Activated CD4-positive, alpha-beta memory T cell treated with anti-CD3 and anti-CD28 coated beads, Interleukin-2, amount 10 ng/mL, durations not matched to agents 7 days and 5 days (primary cell): ENCODE results near the gene STAP2. TPM values are rescaled to one million over a fixed set of nuclear protein-coding genes. Genes with fewer than 3 reads are reported as not detected.
A peak's percentile ranks its signal among the peaks of the same experiment; 100 is the strongest.

Experiments used
- CTCF ChIA-PET: fragments of 350-600 bp; sonication (Branson Sonifier 250); formaldehyde crosslinking; loops from one replicate; lab custom pipeline; 2021; ENCODE audit warnings: antibody characterized with exemption, inconsistent platforms; lab: Charles Lee
- POLR2A ChIA-PET: fragments of 350-600 bp; sonication (Branson Sonifier 250); formaldehyde crosslinking; loops from one replicate; lab custom pipeline; 2021; ENCODE audit warnings: antibody characterized with exemption; lab: Charles Lee
- DNase-seq: peaks from one replicate; pipeline ENCODE4 v3.0.0-alpha.2; 2020
- H3K27ac Mint-ChIP-seq: one replicate; pipeline ENCODE4 v1.8.0; 2021; ENCODE audit warnings: mild to moderate bottlenecking, mixed read lengths
- H3K27me3 Mint-ChIP-seq: one replicate; pipeline ENCODE4 v1.8.0; 2021; ENCODE audit warnings: mixed read lengths
- H3K36me3 Mint-ChIP-seq: one replicate; pipeline ENCODE4 v1.8.0; 2021; ENCODE audit warnings: low read depth, mixed read lengths
- H3K4me1 Mint-ChIP-seq: one replicate; pipeline ENCODE4 v1.8.0; 2021; ENCODE audit warnings: mixed read lengths
- H3K4me3 Mint-ChIP-seq: one replicate; pipeline ENCODE4 v1.8.0; 2021; ENCODE audit warnings: mild to moderate bottlenecking, mixed read lengths
- H3K9me3 Mint-ChIP-seq: one replicate; pipeline ENCODE4 v1.8.0; 2021; ENCODE audit warnings: mixed read lengths
- total RNA-seq, 2 experiments: library from RNA; stranded (reverse); gene quantifications; one replicate each; pipeline ENCODE4 v1.2.3, GENCODE V29; 2021

Gene STAP2
- total RNA-seq, 2 experiments from 2014 or later: 8.3 to 8.6 TPM

DNA sequence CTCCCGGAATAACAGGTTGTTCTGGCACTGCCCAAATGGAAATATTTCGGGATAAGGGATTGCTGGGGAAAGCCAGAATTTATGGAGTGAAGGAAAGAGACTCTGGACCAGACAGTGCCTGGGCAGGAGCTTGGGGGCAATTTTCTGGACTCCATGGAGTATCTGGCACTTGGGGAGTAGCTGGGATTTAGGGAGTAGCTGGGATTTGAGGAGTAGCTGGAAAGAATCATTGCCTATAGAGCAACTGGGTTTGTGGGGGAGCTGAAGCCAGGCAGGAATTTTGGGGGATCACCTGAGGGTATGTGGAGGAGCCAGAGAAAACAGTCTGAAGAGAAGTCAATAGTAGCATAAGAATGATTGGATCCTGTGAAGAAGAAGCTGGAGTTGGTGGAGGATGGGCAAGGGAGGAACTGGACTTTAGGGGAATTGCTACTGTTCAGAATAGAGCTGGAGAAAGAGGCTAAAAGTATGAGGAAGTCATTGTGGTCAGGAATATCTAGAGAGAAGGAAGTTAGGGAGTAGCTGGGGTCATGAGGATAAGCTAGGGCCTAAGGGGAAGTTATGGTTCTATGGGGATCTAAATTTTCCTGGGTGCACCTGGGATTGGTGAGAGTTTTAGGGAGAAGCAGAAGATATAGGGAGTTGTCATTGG, 19.4 kb downstream of the STAP2 start:
- no peak for DNase-seq
- Mint-ChIP-seq H3K27ac (no peak overlapping the region), H3K36me3 (peaks cover 18% of the 10 kb centered on the region), H3K4me1 (no peaks in the 10 kb centered on the region), H3K27me3 (no peaks in the 10 kb centered on the region), H3K9me3 (peaks cover 21% of the 10 kb centered on the region), H3K4me3 (no peak overlapping the region)
- ChIA-PET CTCF (interaction anchor here (1.0 to 2.8 kb wide), 3 partner anchors 23 to 52 kb away, joined by 3 to 10 read pairs (median 9); no protein-coding TSS in a partner anchor), POLR2A (interaction anchor here (1.0 to 1.8 kb wide), 2 partner anchors 15 to 19 kb away, joined by 3 to 4 read pairs; no protein-coding TSS in a partner anchor)

DNA sequence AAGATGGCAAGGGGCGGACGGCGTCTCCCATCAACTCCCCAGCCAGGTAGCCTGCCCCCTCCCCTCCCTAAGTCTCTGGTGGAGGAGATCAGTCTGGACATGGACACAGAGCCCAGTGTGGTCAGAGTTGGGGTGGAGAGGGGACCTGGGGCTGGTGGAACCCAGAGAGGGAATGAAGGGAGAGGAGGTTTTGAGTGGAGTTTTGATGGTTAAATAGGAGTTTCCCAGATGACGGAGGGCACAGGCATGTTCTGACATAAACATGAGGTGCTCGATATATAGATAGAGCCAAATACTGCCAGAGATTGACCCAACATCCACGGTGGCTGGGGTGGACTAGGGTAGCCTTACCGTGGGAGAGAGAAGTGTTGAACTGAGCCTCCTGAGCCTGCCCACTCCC, 20.2 kb downstream of the STAP2 start:
- DNase-seq: no peak
- H3K4me3 Mint-ChIP-seq: no peak overlapping the region
- H3K9me3 Mint-ChIP-seq: peaks cover 21% of the 10 kb centered on the region
- H3K27me3 Mint-ChIP-seq: no peaks in the 10 kb centered on the region
- no peak overlapping the region for H3K27ac Mint-ChIP-seq
- H3K4me1 Mint-ChIP-seq: no peaks in the 10 kb centered on the region
- POLR2A ChIA-PET: no interaction called here
- CTCF ChIA-PET: no interaction called here
- peaks cover 18% of the 10 kb centered on the region for H3K36me3 Mint-ChIP-seq

DNA sequence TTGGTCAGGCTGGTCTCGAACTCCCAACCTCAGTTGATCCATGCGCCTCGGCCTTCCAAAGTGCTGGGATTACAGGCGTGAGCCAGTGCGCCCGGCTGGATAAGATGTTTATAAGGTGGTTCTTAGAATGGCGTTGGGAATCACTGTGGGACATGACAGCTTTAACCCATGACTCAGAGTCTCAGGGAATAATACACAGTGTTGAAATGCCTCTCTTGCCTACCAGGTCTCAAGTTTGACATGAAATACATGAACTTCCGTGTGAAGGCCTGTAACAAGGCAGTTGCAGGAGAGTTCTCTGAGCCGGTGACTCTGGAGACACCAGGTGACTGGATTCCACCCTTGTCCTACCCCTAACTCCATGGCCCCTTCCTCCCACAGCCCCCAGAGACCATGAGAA, 21.7 kb downstream of the STAP2 start:
- Mint-ChIP-seq H3K27me3 (no peaks in the 10 kb centered on the region), H3K36me3 (peaks cover 18% of the 10 kb centered on the region), H3K4me3 (no peak overlapping the region), H3K4me1 (no peaks in the 10 kb centered on the region), H3K27ac (no peak overlapping the region), H3K9me3 (peaks cover 21% of the 10 kb centered on the region)
- ChIA-PET CTCF (no interaction called here), POLR2A (no interaction called here)
- no peak for DNase-seq

DNA sequence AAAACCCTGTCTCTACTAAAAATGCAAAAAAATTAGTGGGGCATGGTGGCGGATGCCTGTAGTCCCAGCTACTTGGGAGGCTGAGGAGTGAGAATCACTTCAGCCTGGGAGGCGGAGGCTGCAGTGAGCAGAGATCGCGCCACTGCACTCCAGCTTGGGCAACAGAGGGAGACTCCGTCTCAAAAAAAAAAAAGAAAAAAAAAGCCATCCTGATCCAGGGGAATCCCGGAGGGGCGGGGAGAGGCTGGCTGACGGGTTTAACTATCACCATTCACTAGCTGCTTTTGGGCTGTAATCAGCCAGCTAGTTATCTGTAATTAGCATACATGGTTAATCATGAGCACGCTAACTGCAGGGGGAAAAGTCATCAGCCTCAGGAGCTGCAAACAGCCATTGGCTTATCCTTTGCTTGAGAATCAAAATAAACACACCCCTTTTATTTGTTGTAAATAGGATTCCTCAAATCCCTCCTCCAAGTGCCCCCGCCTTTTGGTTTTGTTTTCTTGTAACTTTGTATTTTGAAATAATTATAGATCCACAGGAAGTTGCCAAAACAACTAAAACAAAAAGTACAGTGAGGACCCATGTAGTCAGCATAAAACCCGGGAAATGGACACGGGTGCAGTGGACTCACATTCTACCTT, 24.7 kb downstream of the STAP2 start:
- Mint-ChIP-seq H3K36me3 (peaks cover 8% of the 10 kb centered on the region), H3K27me3 (no peaks in the 10 kb centered on the region), H3K9me3 (peaks cover 5% of the 10 kb centered on the region), H3K4me1 (no peaks in the 10 kb centered on the region), H3K27ac (no peak overlapping the region), H3K4me3 (no peak overlapping the region)
- CTCF ChIA-PET: interaction anchor here (1.2 to 2.1 kb wide), 3 partner anchors 29 to 47 kb away, joined by 4 to 5 read pairs (median 5); partner anchors contain the start of gene MPND
- no peak for DNase-seq
- POLR2A ChIA-PET: no interaction called here

DNA sequence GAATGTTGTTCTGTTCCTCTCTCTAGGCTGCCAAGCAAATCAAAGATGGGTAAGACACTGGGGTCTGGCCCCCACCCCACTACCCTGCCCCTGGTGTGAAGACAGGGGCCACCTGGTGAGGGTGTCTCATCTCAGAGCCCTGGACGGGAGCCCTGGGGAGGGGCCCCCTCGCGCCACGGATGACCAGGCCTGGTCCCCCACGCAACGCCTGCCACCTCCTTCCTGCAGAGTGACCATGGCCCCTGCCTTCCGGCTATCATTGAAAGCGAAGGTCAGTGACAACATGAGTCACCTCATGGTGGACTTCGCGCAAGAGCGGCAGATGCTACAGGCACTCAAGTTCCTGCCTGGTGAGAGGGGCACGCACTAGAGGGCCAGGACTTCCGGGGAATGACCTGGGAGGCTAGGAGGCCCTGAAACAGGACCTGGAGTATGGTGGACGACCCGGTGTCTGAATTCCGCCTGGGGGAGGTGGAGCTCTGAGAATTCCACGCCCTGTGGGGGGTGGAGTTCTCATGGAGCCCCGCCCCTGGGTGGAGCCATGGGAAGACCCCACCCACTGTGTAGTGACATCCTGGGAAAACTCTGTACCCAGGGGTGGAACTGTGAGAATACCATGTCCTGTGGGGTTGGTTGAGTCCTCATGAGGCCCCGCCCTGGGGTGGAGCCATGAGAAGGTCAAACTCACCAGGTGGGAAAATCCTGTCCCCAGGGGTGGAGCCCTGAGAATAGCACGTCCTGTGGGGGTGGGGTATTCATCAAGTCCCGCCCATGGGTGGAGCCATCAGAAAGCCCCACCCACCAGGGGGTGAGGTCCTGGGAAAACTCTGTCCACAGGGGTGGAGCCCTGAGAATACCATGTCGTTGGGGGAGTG, 28.1 kb downstream of the STAP2 start:
- Mint-ChIP-seq H3K9me3 (no peaks in the 10 kb centered on the region), H3K4me3 (no peak overlapping the region), H3K27me3 (no peaks in the 10 kb centered on the region), H3K36me3 (no peaks in the 10 kb centered on the region), H3K4me1 (no peaks in the 10 kb centered on the region), H3K27ac (no peak overlapping the region)
- ChIA-PET CTCF (interaction anchor here (0.6 kb wide), 1 partner anchor 170 kb away, joined by 3 read pairs; no protein-coding TSS in a partner anchor), POLR2A (no interaction called here)
- no peak for DNase-seq

DNA sequence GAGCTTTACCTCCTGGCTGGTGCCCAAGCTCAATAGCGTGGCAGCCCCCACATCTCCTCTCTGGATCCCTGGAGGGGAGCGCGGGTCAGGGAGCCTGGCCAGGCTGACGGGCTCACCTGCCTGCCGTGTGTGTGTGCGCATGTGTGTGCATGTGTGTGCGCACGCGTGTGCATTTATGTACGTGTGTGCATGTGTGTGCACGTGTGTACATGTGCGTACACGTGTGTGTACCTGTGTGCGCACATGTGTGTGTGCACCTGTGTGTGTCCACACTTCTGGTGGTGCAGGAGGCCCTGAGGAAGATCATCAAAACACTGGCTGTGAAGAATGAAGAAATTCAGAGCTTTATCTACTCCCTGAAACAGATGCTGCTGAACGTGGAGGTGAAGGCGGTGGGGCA, 33.0 kb downstream of the STAP2 start:
- Mint-ChIP-seq H3K27me3 (no peaks in the 10 kb centered on the region), H3K9me3 (no peaks in the 10 kb centered on the region), H3K4me3 (peak overlapping the region; percentile 18), H3K4me1 (peaks cover 21% of the 10 kb centered on the region), H3K27ac (no peak overlapping the region), H3K36me3 (no peaks in the 10 kb centered on the region)
- no peak for DNase-seq
- POLR2A ChIA-PET: no interaction called here
- CTCF ChIA-PET: no interaction called here

DNA sequence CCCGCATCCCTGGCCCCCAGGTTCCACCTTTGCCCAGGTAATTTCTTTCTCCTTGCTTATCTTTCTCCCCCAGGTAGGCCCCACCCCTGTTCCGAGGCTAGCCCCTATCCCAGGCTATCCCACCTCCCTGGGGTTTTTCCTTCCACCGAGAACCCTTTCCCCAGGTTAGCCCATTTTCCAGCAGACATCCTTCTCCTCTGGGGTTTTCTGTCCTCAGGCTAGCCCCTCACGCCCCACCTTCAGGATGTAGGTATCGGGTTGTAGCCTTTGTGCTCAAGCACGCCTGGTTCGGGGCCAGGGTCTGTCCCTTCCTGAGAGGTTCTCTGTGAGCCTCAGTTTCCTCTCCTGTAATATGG, 33.4 kb downstream of the STAP2 start:
- Mint-ChIP-seq H3K27me3 (no peaks in the 10 kb centered on the region), H3K27ac (no peak overlapping the region), H3K4me3 (peak overlapping the region; percentile 18), H3K9me3 (no peaks in the 10 kb centered on the region), H3K4me1 (peaks cover 21% of the 10 kb centered on the region), H3K36me3 (no peaks in the 10 kb centered on the region)
- POLR2A ChIA-PET: no interaction called here
- no peak for DNase-seq
- CTCF ChIA-PET: no interaction called here

DNA sequence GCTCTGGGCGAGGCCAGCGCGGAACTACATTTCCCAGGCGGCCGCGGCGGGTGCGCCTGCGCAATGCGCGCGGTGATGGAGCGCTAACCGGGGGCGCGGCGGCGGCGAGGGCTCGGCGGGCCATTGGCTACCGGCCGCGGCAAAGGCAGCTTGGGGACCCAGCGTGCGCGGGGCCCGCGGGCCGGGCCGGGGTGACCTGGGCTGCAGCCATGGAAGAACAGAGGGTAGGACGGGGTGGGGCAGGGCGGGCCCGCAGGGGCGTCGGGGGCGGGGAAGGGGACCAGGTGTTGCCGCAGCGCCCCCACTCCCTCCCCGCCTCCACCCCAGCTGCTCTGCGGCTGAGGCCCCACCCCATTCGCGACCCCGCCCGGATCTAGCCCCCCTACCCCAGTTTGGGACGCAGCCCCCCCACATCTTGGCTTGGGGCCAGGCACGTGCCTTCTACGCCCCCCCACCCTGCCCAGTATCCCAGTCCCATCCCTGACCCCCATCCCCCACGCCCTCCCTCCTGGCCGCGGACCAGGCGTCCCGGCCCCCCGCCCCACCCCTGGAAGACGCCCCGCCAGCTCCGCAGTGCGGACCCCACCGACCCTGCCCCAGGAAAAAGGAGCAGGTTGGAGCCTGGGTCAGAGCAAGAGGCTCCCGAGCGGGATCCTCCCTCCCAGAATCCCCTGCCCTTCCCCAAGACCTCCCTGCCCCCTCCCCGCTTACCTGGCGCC, 33.9 kb downstream of the STAP2 start, which contains the start of gene FSD1:
FSD1 (plus strand) TSS at position 61 of the 719 bp plus-strand sequence; CDS start at position 210, 149 bp downstream.
- ChIA-PET POLR2A (interaction anchor here (0.6 to 0.7 kb wide), 2 partner anchors 23 to 33 kb away, joined by 3 read pairs; no protein-coding TSS in a partner anchor), CTCF (interaction anchor here (0.6 to 1.2 kb wide), 2 partner anchors 37 to 38 kb away, joined by 3 to 4 read pairs; partner anchors contain the start of gene MPND)
- H3K27me3 Mint-ChIP-seq: no peaks in the 10 kb centered on the region
- peak; percentile 68 for DNase-seq
- peaks cover 21% of the 10 kb centered on the region for H3K4me1 Mint-ChIP-seq
- no peaks in the 10 kb centered on the region for H3K9me3 Mint-ChIP-seq
- no peaks in the 10 kb centered on the region for H3K36me3 Mint-ChIP-seq
- no peak within 1 kb of the TSS for H3K27ac Mint-ChIP-seq
- peak within 1 kb of the TSS; percentile 32 for H3K4me3 Mint-ChIP-seq

DNA sequence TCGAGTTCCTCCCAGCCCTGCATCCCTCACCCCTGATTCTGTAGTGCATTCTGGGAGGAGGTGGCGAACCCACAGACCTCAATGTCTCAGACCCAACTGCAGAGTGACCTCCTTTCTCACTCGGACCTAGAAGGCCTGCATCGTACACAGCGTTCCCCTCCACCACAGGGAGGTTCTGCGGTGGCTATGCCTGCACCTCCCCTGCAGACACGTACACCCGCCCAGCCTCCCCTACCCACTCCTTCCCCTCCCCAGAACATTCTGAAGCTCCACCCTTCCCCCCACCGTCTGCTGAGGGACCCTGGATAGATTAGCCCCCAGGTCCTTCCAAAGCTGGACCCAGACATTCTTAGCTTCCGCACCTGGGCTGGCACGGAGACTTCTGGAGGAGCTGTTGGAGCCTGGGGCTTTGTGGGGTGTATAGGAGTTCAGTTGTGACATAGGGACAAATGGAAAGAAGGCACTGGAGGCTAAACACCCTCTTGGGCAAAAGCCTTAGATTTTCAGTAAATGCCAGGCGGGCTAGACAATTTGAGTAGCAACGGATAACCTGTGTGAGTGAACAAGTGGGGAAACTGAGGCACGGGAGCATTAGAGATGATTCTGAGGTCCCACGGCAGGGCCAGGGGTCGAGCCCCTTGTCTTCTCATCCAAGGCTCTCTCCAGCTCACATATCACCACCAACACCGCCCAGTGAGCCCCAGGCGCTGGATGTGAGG, 34.6 kb downstream of the STAP2 start:
- ChIA-PET CTCF (interaction anchor here (0.6 to 1.2 kb wide), 2 partner anchors 37 to 39 kb away, joined by 3 to 4 read pairs; partner anchors contain the start of gene MPND), POLR2A (interaction anchor here (0.6 to 0.7 kb wide), 2 partner anchors 24 to 34 kb away, joined by 3 read pairs; no protein-coding TSS in a partner anchor)
- H3K27ac Mint-ChIP-seq: no peak overlapping the region
- H3K4me3 Mint-ChIP-seq: peak overlapping the region; percentile 32
- no peaks in the 10 kb centered on the region for H3K27me3 Mint-ChIP-seq
- H3K36me3 Mint-ChIP-seq: no peaks in the 10 kb centered on the region
- no peak for DNase-seq
- H3K4me1 Mint-ChIP-seq: peaks cover 21% of the 10 kb centered on the region
- H3K9me3 Mint-ChIP-seq: no peaks in the 10 kb centered on the region

DNA sequence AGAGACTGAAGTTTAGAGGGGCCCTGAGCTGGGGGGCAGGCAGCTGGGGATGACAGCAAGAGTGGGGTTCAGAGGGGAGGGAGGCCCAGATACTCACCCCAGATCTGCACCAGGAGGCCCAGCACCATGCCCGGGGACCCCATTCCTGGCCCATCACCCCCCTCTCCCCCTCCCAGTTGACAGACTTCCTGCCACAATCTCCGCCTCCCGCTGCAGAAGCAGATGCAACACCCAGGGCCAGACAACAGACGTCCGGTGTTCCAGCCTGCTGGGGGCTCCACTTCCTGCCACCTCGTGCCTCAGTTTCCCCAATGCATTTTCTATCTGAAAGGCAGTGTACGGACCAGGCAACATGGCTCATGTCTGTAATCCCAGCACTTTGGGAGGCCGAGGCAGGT, 36.4 kb downstream of the STAP2 start, which contains the start of gene TMIGD2:
TMIGD2 (minus strand) TSS at position 147 of the 398 bp plus-strand sequence; CDS start at position 143, 4 bp downstream.
- ChIA-PET CTCF (interaction anchor here (1.1 kb wide), 1 partner anchor 36 kb away, joined by 4 read pairs; no protein-coding TSS in a partner anchor), POLR2A (no interaction called here)
- H3K4me1 Mint-ChIP-seq: peaks cover 24% of the 10 kb centered on the region
- no peak for DNase-seq
- H3K27me3 Mint-ChIP-seq: no peaks in the 10 kb centered on the region
- H3K9me3 Mint-ChIP-seq: no peaks in the 10 kb centered on the region
- H3K4me3 Mint-ChIP-seq: peak within 1 kb of the TSS; percentile 33
- H3K27ac Mint-ChIP-seq: peak within 1 kb of the TSS; percentile 7
- no peaks in the 10 kb centered on the region for H3K36me3 Mint-ChIP-seq

DNA sequence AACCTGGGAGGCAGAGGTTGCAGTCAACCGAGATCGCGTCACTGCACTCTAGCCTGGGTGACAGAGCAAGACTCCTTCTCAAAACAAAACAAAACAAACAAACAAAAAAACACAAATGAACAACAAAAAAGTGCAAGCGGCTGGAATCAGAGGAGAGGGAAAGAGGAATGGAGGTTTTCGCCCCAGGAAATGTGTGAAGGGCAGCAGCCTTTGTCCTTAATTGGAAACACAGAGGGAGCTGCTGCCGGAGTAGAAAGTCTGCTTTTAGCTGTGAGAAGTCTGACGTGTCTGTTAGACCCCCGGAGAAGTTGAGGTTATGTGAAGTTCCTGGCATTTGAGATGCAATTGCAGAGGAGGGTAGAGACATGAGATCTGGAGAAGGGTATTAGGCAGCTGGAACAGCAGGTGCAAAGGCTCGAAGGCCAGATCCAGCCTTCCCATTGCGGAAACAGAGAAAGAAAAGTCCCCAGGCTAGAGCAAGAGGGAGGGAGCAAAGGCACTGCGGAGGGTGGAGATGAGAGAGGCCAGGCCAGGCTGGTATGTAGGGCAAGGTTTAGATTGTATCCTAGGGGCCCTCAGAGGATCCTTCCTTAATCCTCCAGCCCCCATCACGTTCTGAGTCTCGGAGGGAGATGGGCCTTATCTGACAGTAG, 36.9 kb downstream of the STAP2 start:
- no peaks in the 10 kb centered on the region for H3K36me3 Mint-ChIP-seq
- ChIA-PET POLR2A (no interaction called here), CTCF (interaction anchor here (1.1 kb wide), 1 partner anchor 35 kb away, joined by 4 read pairs; no protein-coding TSS in a partner anchor)
- peaks cover 24% of the 10 kb centered on the region for H3K4me1 Mint-ChIP-seq
- no peaks in the 10 kb centered on the region for H3K9me3 Mint-ChIP-seq
- no peak for DNase-seq
- peak overlapping the region; percentile 33 for H3K4me3 Mint-ChIP-seq
- peak overlapping the region; percentile 7 for H3K27ac Mint-ChIP-seq
- no peaks in the 10 kb centered on the region for H3K27me3 Mint-ChIP-seq
